H1 (cell line): ENCODE measurements around the gene PHF14. TPM values are rescaled to one million over a fixed set of nuclear protein-coding genes. Genes with fewer than 3 reads are reported as not detected.

ENCODE experiments used
- CBX8 ChIP-seq: fragments of 300-800, 300-1000 bp; sonication (generic); IDR thresholded peaks from 2 replicates; pipeline ENCODE4 v1.7.1; 2016; ENCODE audit warnings: low read depth, low read length, borderline replicate concordance
- CEBPB ChIP-seq: IDR thresholded peaks from 2 replicates; pipeline ENCODE4 v1.6.1; 2012; ENCODE audit warnings: low read depth, low read length
- SUZ12 ChIP-seq: fragments of 200-600 bp; sonication (generic); IDR thresholded peaks from 2 replicates; pipeline ENCODE4 v1.6.1; 2012; ENCODE audit warnings: mild to moderate bottlenecking, inconsistent platforms, low read length, moderate library complexity, mixed read lengths
- TAF7 ChIP-seq: optimal IDR thresholded peaks from 2 replicates; pipeline ENCODE3; 2011; ENCODE audit warnings: low read depth, mild to moderate bottlenecking, inconsistent platforms, low read length, moderate library complexity, borderline replicate concordance
- polyA plus RNA-seq, 7 experiments: library from polyadenylated mRNA; depleted of rRNA in 3 of 7; stranded (reverse) in 5 of 7; unstranded in 2 of 7; fragments of >200 nt in 5 of 7; fragments of 200-250 nt in 2 of 7; gene quantifications; 1 replicate in 5 of 7; 2 replicates in 1 of 7; 4 replicates in 1 of 7; pipeline versions ENCODE4 v1.2.1 to v1.2.3, GENCODE V29; 2011 to 2013; ENCODE audit warnings: missing spikeins in 2 of 7, mixed read lengths in 2 of 7
- total RNA-seq: library from RNA; stranded (reverse); fragmentation: NEBNext Ultra II Directional; extraction: Animal tissue kit (Norgen Biotek cat#: 25700); gene quantifications from 2 replicates; pipeline ENCODE4 v1.2.1, GENCODE V29; 2021
- TF ChIP-seq, protein P1 (sequence below), 3 experiments: IDR thresholded peaks; 1 replicate in 2 of 3; 2 replicates in 1 of 3; pipeline versions ENCODE4 v1.5.1 to v1.6.1; 2011; ENCODE audit warnings: low read length in 3 of 3, mild to moderate bottlenecking in 3 of 3, inconsistent platforms in 2 of 3, low read depth in 1 of 3, moderate library complexity in 1 of 3; ENCODE audit not compliant: insufficient read depth in 1 of 3; ENCODE audit errors: control extremely low read depth in 1 of 3
- TF ChIP-seq, protein P2 (sequence below): fragments of 300-600 bp; sonication (generic); IDR thresholded peaks from 2 replicates; pipeline ENCODE4 v1.7.1; 2012; ENCODE audit warnings: low read length, moderate library complexity, mild to moderate bottlenecking, inconsistent platforms; ENCODE audit not compliant: insufficient replicate concordance

The PHF14 gene
- total and polyA plus RNA-seq, 2 of the 8 experiments (the other 6 are each of a cell fraction or from before 2014, with no cell fraction given), result 17.9 to 70.6 TPM

GRCh38 chr7:10973942-10974911, 555 bp downstream of the PHF14 start (continued):
- TF ChIP-seq CBX8 (no peak), CEBPB (no peak), TAF7 (no peak), SUZ12 (no peak)
- TF ChIP-seq, protein P1, sequence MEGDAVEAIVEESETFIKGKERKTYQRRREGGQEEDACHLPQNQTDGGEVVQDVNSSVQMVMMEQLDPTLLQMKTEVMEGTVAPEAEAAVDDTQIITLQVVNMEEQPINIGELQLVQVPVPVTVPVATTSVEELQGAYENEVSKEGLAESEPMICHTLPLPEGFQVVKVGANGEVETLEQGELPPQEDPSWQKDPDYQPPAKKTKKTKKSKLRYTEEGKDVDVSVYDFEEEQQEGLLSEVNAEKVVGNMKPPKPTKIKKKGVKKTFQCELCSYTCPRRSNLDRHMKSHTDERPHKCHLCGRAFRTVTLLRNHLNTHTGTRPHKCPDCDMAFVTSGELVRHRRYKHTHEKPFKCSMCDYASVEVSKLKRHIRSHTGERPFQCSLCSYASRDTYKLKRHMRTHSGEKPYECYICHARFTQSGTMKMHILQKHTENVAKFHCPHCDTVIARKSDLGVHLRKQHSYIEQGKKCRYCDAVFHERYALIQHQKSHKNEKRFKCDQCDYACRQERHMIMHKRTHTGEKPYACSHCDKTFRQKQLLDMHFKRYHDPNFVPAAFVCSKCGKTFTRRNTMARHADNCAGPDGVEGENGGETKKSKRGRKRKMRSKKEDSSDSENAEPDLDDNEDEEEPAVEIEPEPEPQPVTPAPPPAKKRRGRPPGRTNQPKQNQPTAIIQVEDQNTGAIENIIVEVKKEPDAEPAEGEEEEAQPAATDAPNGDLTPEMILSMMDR (IDR thresholded peaks at IDR 0.05; ENCODE audit: control extremely low read depth in 1 of 3, insufficient read depth in 1 of 3, low read depth in 1 of 3, low read length in 3 of 3), result no peak
- TF ChIP-seq, protein P2, sequence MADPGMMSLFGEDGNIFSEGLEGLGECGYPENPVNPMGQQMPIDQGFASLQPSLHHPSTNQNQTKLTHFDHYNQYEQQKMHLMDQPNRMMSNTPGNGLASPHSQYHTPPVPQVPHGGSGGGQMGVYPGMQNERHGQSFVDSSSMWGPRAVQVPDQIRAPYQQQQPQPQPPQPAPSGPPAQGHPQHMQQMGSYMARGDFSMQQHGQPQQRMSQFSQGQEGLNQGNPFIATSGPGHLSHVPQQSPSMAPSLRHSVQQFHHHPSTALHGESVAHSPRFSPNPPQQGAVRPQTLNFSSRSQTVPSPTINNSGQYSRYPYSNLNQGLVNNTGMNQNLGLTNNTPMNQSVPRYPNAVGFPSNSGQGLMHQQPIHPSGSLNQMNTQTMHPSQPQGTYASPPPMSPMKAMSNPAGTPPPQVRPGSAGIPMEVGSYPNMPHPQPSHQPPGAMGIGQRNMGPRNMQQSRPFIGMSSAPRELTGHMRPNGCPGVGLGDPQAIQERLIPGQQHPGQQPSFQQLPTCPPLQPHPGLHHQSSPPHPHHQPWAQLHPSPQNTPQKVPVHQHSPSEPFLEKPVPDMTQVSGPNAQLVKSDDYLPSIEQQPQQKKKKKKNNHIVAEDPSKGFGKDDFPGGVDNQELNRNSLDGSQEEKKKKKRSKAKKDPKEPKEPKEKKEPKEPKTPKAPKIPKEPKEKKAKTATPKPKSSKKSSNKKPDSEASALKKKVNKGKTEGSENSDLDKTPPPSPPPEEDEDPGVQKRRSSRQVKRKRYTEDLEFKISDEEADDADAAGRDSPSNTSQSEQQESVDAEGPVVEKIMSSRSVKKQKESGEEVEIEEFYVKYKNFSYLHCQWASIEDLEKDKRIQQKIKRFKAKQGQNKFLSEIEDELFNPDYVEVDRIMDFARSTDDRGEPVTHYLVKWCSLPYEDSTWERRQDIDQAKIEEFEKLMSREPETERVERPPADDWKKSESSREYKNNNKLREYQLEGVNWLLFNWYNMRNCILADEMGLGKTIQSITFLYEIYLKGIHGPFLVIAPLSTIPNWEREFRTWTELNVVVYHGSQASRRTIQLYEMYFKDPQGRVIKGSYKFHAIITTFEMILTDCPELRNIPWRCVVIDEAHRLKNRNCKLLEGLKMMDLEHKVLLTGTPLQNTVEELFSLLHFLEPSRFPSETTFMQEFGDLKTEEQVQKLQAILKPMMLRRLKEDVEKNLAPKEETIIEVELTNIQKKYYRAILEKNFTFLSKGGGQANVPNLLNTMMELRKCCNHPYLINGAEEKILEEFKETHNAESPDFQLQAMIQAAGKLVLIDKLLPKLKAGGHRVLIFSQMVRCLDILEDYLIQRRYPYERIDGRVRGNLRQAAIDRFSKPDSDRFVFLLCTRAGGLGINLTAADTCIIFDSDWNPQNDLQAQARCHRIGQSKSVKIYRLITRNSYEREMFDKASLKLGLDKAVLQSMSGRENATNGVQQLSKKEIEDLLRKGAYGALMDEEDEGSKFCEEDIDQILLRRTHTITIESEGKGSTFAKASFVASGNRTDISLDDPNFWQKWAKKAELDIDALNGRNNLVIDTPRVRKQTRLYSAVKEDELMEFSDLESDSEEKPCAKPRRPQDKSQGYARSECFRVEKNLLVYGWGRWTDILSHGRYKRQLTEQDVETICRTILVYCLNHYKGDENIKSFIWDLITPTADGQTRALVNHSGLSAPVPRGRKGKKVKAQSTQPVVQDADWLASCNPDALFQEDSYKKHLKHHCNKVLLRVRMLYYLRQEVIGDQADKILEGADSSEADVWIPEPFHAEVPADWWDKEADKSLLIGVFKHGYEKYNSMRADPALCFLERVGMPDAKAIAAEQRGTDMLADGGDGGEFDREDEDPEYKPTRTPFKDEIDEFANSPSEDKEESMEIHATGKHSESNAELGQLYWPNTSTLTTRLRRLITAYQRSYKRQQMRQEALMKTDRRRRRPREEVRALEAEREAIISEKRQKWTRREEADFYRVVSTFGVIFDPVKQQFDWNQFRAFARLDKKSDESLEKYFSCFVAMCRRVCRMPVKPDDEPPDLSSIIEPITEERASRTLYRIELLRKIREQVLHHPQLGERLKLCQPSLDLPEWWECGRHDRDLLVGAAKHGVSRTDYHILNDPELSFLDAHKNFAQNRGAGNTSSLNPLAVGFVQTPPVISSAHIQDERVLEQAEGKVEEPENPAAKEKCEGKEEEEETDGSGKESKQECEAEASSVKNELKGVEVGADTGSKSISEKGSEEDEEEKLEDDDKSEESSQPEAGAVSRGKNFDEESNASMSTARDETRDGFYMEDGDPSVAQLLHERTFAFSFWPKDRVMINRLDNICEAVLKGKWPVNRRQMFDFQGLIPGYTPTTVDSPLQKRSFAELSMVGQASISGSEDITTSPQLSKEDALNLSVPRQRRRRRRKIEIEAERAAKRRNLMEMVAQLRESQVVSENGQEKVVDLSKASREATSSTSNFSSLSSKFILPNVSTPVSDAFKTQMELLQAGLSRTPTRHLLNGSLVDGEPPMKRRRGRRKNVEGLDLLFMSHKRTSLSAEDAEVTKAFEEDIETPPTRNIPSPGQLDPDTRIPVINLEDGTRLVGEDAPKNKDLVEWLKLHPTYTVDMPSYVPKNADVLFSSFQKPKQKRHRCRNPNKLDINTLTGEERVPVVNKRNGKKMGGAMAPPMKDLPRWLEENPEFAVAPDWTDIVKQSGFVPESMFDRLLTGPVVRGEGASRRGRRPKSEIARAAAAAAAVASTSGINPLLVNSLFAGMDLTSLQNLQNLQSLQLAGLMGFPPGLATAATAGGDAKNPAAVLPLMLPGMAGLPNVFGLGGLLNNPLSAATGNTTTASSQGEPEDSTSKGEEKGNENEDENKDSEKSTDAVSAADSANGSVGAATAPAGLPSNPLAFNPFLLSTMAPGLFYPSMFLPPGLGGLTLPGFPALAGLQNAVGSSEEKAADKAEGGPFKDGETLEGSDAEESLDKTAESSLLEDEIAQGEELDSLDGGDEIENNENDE, result no peak
